ENCODE measurements around the gene KNDC1. TPM values are rescaled to one million over a fixed set of nuclear protein-coding genes. Genes with fewer than 3 reads are reported as not detected.

The KNDC1 gene
- total and polyA plus RNA-seq, 2 of the 4 experiments (the other 2 are of a cell fraction) = 0.18 to 1.1 TPM

DNA sequence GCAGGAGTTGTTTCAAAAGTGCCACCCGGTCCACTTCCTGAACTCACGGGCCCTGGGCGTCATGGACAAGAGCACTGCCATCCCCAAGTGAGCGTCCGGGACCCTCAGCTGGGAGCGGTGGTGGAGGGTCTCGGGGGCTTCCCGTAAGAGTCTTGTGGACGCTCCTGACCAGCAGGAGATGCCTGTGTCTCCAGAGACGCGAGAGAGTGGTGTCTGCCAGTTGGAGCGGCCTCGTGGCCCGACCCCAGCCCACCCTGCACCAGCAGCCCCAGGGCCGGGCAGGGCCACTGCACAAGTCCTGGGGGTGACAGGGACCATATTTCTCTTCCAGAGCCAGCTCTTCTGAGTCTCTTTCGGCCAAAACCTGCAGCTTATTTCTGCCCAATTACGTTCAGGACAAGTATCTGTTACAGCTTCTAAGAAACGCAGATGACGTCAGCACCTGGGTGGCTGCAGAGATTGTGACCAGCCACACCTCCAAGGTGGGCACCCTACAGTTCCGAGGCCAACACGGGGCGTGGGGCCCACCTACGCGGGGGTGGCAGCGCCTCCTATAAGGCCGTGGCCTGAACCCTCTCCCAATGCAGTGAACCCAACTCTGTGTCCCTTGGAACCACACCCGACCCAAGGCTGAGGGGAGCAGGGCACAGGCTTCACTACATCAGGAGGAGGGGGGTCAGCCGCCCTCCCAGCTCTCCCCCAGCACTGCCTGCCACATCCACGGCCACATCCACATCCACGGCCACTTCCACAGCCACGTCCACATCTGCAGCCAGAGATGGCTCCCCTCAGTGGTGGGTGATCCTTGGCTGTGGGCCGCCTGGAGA is 53.8 kb downstream of the KNDC1 start:
- H2AFZ ChIP-seq (replicated peaks; ENCODE audit: low read length, poor library complexity) = no peak overlapping the region
- in situ Hi-C loops (cut with MboI; ENCODE audit: low sequenced_read_pairs) = no loop called here
- peaks cover 2% of the 10 kb centered on the region; the same call in 1 of the 2 replicates for H3K9me3 ChIP-seq (ENCODE audit: control insufficient read depth, insufficient read depth, low read length)
- H3K4ac ChIP-seq (ENCODE audit: low read depth, low read length) = no peak overlapping the region
- H2BK20ac ChIP-seq (ENCODE audit: low read depth, low read length) = no peak overlapping the region
- H3K27me3 ChIP-seq (ENCODE audit: control insufficient read depth, insufficient read depth, low read length) = peaks cover 2% of the 10 kb centered on the region; the same call in 1 of the 2 replicates
- no peak overlapping the region for H3K14ac ChIP-seq (replicated peaks; ENCODE audit: low read depth, low read length)
- 77% methylated on average over 22 of the region's 32 CpGs; no CpG with 5 or more reads in 1 of the 2 experiments for WGBS, 2 experiments (ENCODE audit: extremely low coverage in 2 of 2, insufficient read length in 1 of 2)
- no peaks in the 10 kb centered on the region for H3K36me3 ChIP-seq (ENCODE audit: control insufficient read depth, insufficient read depth, low read length)
- H4K8ac ChIP-seq (ENCODE audit: low read depth in 2 of 2, low read length in 2 of 2) = no peak overlapping the region
- ATAC-seq (ENCODE audit: low read depth) = no peak
- ChIA-PET CTCF (no interaction called here), POLR2A (ENCODE audit: unreplicated experiment) (no interaction called here)
- no peaks in the 10 kb centered on the region for H3K79me1 ChIP-seq (ENCODE audit: low read depth in 1 of 2, low read length in 2 of 2)
- H2BK5ac ChIP-seq (ENCODE audit: low read depth, low read length, poor library complexity, severe bottlenecking) = no peak overlapping the region
- no peak overlapping the region for H3K18ac ChIP-seq (ENCODE audit: low read depth, low read length)
- intact Hi-C loops (cut with micrococcal nuclease) = no loop called here
- H2BK120ac ChIP-seq (ENCODE audit: low read depth, low read length) = no peak overlapping the region
- no peak for DNase-seq
- H4K91ac ChIP-seq (ENCODE audit: insufficient read depth, low read depth, low read length) = no peak overlapping the region
- H3K27ac ChIP-seq (ENCODE audit: insufficient read depth, low read length) = no peak overlapping the region
- dilution Hi-C loops (cut with HindIII; ENCODE audit: low sequenced_read_pairs, unreplicated experiment) = no loop called here
- H3K4me2 ChIP-seq (ENCODE audit: low read depth, low read length) = no peak overlapping the region
- no peak overlapping the region for H4K5ac ChIP-seq (ENCODE audit: low read depth, low read length)
- H2AK5ac ChIP-seq (ENCODE audit: low read depth, low read length) = no peak overlapping the region
- no TSS peak for BruUV-seq (replicated peaks)
- no peak overlapping the region for H3K4me3 ChIP-seq (ENCODE audit: insufficient read depth, low read depth, low read length)
- no peak overlapping the region for H2AK9ac ChIP-seq (replicated peaks; ENCODE audit: low read depth, low read length, poor library complexity)
- no peaks in the 10 kb centered on the region for H3K4me1 ChIP-seq (ENCODE audit: control insufficient read depth, insufficient read depth, low read length)
- H3K9ac ChIP-seq (ENCODE audit: low read depth, low read length) = no peak overlapping the region
- no peaks in the 10 kb centered on the region for H3K9me1 ChIP-seq (ENCODE audit: insufficient read depth, low read length)
- no peaks in the 10 kb centered on the region for H4K20me1 ChIP-seq (ENCODE audit: insufficient read depth, low read length)
- no peak overlapping the region for H3K23ac ChIP-seq (ENCODE audit: low read depth, low read length)
- H2BK15ac ChIP-seq (ENCODE audit: low read depth, low read length) = no peak overlapping the region
- no peak overlapping the region for H3K56ac ChIP-seq (ENCODE audit: extremely low read depth, insufficient read depth, low read length)
- no peak for TF ChIP-seq NFE2L2 (IDR thresholded peaks at IDR 0.05; ENCODE audit: low read depth, low read length)
- no peak for TF ChIP-seq SMC3 (IDR thresholded peaks at IDR 0.05; ENCODE audit: low read depth, low read length)
- TF ChIP-seq RAD21 (IDR thresholded peaks at IDR 0.05; ENCODE audit: low read length) = no peak
- TF ChIP-seq CEBPB (IDR thresholded peaks at IDR 0.05; ENCODE audit: low read depth, low read length) = no peak
- TF ChIP-seq MXI1 (IDR thresholded peaks at IDR 0.05; ENCODE audit: borderline replicate concordance, low read depth, low read length) = no peak
- no peak for TF ChIP-seq BHLHE40 (IDR thresholded peaks at IDR 0.05; ENCODE audit: low read depth, low read length)
- no peak for TF ChIP-seq CTCF (conservative IDR thresholded peaks at IDR 0.05; ENCODE audit: low read depth, low read length)
- no peak for TF ChIP-seq CHD1 (IDR thresholded peaks at IDR 0.05; ENCODE audit: low read depth, low read length)
- TF ChIP-seq FOS (IDR thresholded peaks at IDR 0.05; ENCODE audit: low read depth, low read length) = no peak
- TF ChIP-seq ELK1 (IDR thresholded peaks at IDR 0.05; ENCODE audit: borderline replicate concordance, low read depth, low read length) = no peak
- TF ChIP-seq RFX5 (IDR thresholded peaks at IDR 0.05; ENCODE audit: low read depth, low read length) = no peak
- TF ChIP-seq USF2 (IDR thresholded peaks at IDR 0.05; ENCODE audit: low read depth, low read length) = no peak
- TF ChIP-seq RCOR1 (IDR thresholded peaks at IDR 0.05; ENCODE audit: insufficient replicate concordance, low read length) = no peak
- no peak for TF ChIP-seq POLR2A (IDR thresholded peaks at IDR 0.05; ENCODE audit: low read depth, low read length)
- no peak for TF ChIP-seq MAZ (IDR thresholded peaks at IDR 0.05; ENCODE audit: borderline replicate concordance, low read depth, low read length)
